ENCODE data around the gene SORCS2. TPM values are rescaled to one million over a fixed set of nuclear protein-coding genes. Genes with fewer than 3 reads are reported as not detected.

SORCS2 gene
- total and polyA plus RNA-seq, 12 donors = 0.67 to 15.5 (median 1.3) TPM

DNA sequence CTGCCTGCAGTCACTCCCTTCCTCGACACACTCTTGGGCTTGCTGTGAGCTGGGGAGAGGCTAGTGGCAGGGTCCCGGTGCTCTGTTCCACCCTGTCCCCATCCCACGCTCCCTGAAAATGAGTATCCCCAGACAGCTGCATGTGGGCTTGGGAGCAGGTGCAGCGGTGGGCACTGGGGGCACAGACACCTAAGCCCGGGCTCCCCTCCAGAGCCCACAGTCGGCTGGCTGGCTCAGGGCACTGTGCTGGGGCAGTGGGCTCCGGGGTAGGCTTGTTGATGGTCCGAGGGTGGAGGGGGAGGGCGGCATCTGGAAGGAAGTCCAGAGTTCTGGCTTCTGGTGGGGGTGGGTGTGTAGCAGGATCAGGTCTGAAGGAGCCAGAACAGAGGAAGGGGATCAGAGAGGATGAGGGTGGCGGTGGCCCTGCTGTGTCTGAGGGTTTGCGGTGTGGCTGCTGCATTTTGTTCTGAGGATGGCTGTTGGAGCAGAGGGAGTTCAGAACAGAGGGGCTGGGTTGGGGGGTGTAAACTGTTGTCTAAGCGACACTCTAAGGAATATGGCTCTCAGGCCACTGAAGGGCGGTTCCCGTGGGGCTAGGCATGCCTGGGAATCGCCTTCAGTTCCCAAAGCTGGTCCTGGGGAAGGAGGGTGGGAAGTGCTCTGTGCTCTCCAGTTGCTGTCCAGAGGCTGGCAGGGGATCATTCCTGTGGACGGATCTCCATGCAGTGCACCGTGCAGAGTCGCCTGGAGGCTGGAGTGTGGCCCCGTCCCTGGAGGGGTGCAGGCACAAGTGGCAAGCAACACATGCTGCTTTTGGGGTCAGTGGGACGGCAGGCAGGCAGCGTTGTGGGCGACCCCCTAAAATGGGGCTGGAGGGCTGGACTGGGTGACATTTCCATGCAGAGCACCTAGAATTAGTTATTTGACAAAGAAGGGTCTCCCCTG, 114.0 kb downstream of the SORCS2 start:
- Histone ChIP-seq H3K36me3 (replicated peaks in 1 of 2) (no peaks in the 10 kb centered on the region), H3K4me1 (replicated peaks in 1 of 2) (no peaks in the 10 kb centered on the region), H3K9me3 (replicated peaks in 1 of 3) (no peaks in the 10 kb centered on the region), H3K27ac (no peak overlapping the region), H3K4me3 (no peak overlapping the region), H3K27me3 (no peaks in the 10 kb centered on the region)
- TF ChIP-seq, protein P1, sequence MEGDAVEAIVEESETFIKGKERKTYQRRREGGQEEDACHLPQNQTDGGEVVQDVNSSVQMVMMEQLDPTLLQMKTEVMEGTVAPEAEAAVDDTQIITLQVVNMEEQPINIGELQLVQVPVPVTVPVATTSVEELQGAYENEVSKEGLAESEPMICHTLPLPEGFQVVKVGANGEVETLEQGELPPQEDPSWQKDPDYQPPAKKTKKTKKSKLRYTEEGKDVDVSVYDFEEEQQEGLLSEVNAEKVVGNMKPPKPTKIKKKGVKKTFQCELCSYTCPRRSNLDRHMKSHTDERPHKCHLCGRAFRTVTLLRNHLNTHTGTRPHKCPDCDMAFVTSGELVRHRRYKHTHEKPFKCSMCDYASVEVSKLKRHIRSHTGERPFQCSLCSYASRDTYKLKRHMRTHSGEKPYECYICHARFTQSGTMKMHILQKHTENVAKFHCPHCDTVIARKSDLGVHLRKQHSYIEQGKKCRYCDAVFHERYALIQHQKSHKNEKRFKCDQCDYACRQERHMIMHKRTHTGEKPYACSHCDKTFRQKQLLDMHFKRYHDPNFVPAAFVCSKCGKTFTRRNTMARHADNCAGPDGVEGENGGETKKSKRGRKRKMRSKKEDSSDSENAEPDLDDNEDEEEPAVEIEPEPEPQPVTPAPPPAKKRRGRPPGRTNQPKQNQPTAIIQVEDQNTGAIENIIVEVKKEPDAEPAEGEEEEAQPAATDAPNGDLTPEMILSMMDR (IDR thresholded peaks at IDR 0.05) = no peak
- no peak for TF ChIP-seq POLR2A (IDR thresholded peaks at IDR 0.05)
- intact Hi-C loops (cut with DNase I) = no loop called here
- no peak for DNase-seq
- WGBS, 4 donors = 68 to 76% (median 71%) methylated on average over 14 to 22 of the region's 22 CpGs

DNA sequence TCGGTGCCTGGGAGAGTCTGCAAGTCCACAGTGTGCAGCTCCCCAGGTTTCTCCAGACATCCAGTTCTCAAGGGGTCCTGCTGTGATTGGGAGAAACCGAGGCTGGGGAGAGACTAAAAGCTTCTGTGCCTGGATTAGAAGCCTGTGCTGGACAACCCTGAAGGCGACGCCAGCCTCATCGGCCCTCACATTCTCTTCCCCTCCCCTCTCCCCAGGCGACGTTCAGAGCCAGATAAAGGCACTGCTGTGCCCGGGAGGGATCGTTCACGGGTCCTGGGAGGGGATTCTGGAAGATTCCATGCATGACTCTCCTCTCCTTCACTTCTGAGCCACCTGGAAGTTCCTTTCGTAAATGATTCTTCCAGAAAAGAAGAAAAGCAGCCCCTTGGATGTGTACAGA, 114.6 kb downstream of the SORCS2 start:
- H3K4me1 ChIP-seq (replicated peaks in 1 of 2) = no peaks in the 10 kb centered on the region
- H3K27ac ChIP-seq = no peak overlapping the region
- no peak for TF ChIP-seq POLR2A (IDR thresholded peaks at IDR 0.05)
- TF ChIP-seq, protein P1 (IDR thresholded peaks at IDR 0.05) = no peak
- no peak for DNase-seq
- intact Hi-C loops (cut with DNase I) = no loop called here
- no peaks in the 10 kb centered on the region for H3K9me3 ChIP-seq (replicated peaks in 1 of 3)
- no peaks in the 10 kb centered on the region for H3K27me3 ChIP-seq
- WGBS, 4 donors = 66 to 73% (median 70%) methylated on average over 9 to 11 of the region's 11 CpGs
- H3K36me3 ChIP-seq (replicated peaks in 1 of 2) = no peaks in the 10 kb centered on the region
- no peak overlapping the region for H3K4me3 ChIP-seq

DNA sequence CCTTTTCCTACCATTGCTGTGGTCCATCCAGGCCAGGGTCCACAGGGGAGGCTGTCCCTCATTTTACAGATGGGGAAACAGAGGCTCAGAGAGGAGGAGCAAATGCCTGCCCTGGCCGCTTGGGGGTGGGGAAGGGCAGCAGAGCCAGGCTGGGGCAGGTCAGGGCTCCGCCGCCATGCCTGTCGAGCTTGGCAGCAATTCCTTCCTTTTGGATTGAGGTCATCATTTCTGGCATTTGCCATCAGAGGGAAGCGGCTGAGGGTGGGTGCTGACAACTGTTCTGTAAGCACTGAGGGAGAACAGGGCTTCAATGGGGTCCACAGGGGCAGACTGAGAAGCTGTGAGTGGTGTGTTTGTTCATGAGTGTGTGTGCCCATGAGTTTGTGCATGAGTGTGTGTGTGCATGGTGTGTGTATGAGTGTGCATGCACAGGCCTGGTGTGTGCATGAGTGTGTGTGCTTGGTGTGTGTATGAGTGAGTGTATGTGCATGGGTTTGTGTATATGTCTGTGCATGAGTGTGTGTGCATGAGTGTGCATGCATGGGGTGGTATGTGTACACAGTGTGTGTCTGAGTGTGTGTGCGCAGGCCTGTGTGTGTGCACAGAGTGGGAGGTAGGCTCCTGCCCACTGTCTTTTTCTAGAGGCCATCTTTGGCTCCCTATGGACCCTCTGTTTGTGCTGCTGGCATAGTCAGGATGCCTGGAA, 115.2 kb downstream of the SORCS2 start:
- Histone ChIP-seq H3K36me3 (replicated peaks in 1 of 2) (no peaks in the 10 kb centered on the region), H3K27ac (no peak overlapping the region), H3K4me1 (replicated peaks in 1 of 2) (no peaks in the 10 kb centered on the region), H3K9me3 (replicated peaks in 1 of 3) (no peaks in the 10 kb centered on the region), H3K27me3 (no peaks in the 10 kb centered on the region), H3K4me3 (no peak overlapping the region)
- WGBS, 4 donors = 56 to 68% (median 63%) methylated on average over 5 to 6 of the region's 6 CpGs
- intact Hi-C loops (cut with DNase I) = no loop called here
- TF ChIP-seq, protein P1 (IDR thresholded peaks at IDR 0.05) = no peak
- no peak for TF ChIP-seq POLR2A (IDR thresholded peaks at IDR 0.05)
- no peak for DNase-seq

DNA sequence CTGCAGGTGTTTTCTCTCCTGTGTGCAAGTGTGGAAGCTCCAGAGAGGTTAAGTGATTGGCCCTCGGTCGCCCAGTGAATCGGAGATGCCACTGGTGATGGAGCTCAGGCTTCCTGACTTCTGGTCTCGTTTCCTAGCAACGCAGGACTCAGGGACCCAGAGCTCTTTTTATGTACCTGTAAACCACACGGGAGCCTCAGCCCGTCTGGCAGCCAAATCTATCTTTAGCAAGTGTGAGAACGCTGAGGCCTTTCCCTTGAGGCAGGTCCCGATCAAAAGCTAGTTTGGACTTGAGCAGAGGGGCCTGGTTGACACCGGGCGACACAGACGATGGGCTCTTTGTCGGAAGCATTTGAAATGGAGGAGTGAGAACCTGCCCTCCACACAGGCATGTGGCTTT, 116.8 kb downstream of the SORCS2 start:
- WGBS, 4 donors = 72 to 78% (median 77%) methylated on average over 10 to 13 of the region's 13 CpGs
- Histone ChIP-seq H3K4me3 (no peak overlapping the region), H3K4me1 (replicated peaks in 1 of 2) (no peaks in the 10 kb centered on the region), H3K27ac (no peak overlapping the region), H3K36me3 (replicated peaks in 1 of 2) (no peaks in the 10 kb centered on the region), H3K27me3 (no peaks in the 10 kb centered on the region), H3K9me3 (replicated peaks in 1 of 3) (no peaks in the 10 kb centered on the region)
- no peak for DNase-seq
- TF ChIP-seq, protein P1 (IDR thresholded peaks at IDR 0.05) = no peak
- TF ChIP-seq POLR2A (IDR thresholded peaks at IDR 0.05) = no peak
- intact Hi-C loops (cut with DNase I) = no loop called here
